GM13976 (cell line): ENCODE measurements around the gene TMEM164.

Experiments
- DNase-seq: peaks from one replicate; pipeline ENCODE4 v3.0.0; 2012; ENCODE audit warnings: low spot score
- in situ Hi-C: fragments of 300-500 bp; cut with MboI; formaldehyde crosslinking; loops from one replicate; pipeline ENCODE4 v1.12.0; 2022; ENCODE audit warnings: low sequenced_read_pairs, mixed read lengths, inconsistent platforms; ENCODE audit not compliant: unreplicated experiment
- TF ChIP-seq, protein P1 (sequence below): IDR thresholded peaks from 2 replicates; pipeline ENCODE4 v1.5.1; 2012; ENCODE audit warnings: borderline replicate concordance, mild to moderate bottlenecking; ENCODE audit not compliant: insufficient read depth; ENCODE audit errors: extremely low read depth, missing control alignments, control extremely low read depth

Gene TMEM164

GRCh38 chrX:110046001-110046400, 43.1 kb downstream of the TMEM164 start:
- TF ChIP-seq, protein P1, sequence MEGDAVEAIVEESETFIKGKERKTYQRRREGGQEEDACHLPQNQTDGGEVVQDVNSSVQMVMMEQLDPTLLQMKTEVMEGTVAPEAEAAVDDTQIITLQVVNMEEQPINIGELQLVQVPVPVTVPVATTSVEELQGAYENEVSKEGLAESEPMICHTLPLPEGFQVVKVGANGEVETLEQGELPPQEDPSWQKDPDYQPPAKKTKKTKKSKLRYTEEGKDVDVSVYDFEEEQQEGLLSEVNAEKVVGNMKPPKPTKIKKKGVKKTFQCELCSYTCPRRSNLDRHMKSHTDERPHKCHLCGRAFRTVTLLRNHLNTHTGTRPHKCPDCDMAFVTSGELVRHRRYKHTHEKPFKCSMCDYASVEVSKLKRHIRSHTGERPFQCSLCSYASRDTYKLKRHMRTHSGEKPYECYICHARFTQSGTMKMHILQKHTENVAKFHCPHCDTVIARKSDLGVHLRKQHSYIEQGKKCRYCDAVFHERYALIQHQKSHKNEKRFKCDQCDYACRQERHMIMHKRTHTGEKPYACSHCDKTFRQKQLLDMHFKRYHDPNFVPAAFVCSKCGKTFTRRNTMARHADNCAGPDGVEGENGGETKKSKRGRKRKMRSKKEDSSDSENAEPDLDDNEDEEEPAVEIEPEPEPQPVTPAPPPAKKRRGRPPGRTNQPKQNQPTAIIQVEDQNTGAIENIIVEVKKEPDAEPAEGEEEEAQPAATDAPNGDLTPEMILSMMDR = no peak
- in situ Hi-C loops = no loop called here
- no peak for DNase-seq

GRCh38 chrX:110046971-110047370, 44.1 kb downstream of the TMEM164 start:
- TF ChIP-seq, protein P1 = no peak
- in situ Hi-C loops = no loop called here
- DNase-seq = no peak

DNA sequence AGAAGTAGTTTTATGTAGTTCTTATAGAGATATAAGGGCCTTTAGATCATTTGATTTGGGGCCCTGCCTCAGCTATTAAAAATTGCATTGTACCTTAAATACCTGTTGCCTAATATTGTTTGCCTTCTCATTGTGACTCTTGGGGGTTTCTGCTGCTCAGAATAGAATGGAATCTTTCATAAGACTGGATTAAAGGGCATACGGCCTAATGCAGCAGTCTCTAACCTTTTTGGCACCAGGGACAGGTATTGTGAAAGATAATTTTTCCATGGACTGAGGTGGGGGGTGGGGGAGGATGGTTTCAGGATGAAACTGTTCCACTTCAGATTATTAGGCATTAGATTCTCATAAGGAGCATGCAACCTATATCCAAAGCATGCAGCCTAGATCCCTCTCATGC, 46.2 kb downstream of the TMEM164 start:
- TF ChIP-seq, protein P1 = no peak
- in situ Hi-C loops = no loop called here
- no peak for DNase-seq

GRCh38 chrX:110050386-110050785, 47.5 kb downstream of the TMEM164 start:
- in situ Hi-C loops = no loop called here
- TF ChIP-seq, protein P1 = no peak
- no peak for DNase-seq

GRCh38 chrX:110050901-110051300, 48.0 kb downstream of the TMEM164 start:
- DNase-seq = peak; percentile 7
- in situ Hi-C loops = no loop called here
- TF ChIP-seq, protein P1 = no peak

- in situ Hi-C loops = no loop called here
- no peak for DNase-seq
- TF ChIP-seq, protein P1 = no peak
Measured at GRCh38 chrX:110051559-110051958, 48.6 kb downstream of the TMEM164 start.

GRCh38 chrX:110052303-110052702, 49.4 kb downstream of the TMEM164 start:
- in situ Hi-C loops = no loop called here
- no peak for DNase-seq
- TF ChIP-seq, protein P1 = no peak
